Activated naive CD8-positive, alpha-beta T cell treated with anti-CD3 and anti-CD28 coated beads for 36 hours (primary cell): ENCODE results near the gene UCN2. TPM values are rescaled to one million over a fixed set of nuclear protein-coding genes. Genes with fewer than 3 reads are reported as not detected.

ENCODE experiments used
- DNase-seq: peaks from one replicate; pipeline ENCODE4 v3.0.0; 2021
- H3K27ac Mint-ChIP-seq: one replicate; pipeline ENCODE4 v1.8.0; 2022; ENCODE audit warnings: mild to moderate bottlenecking, moderate library complexity, mixed read lengths
- H3K27me3 Mint-ChIP-seq: one replicate; pipeline ENCODE4 v1.8.0; 2022; ENCODE audit warnings: mild to moderate bottlenecking, mixed read lengths
- H3K36me3 Mint-ChIP-seq: one replicate; pipeline ENCODE4 v1.8.0; 2021; ENCODE audit warnings: mild to moderate bottlenecking, mixed read lengths
- H3K4me1 Mint-ChIP-seq: one replicate; pipeline ENCODE4 v1.8.0; 2021; ENCODE audit warnings: mixed read lengths
- H3K4me3 Mint-ChIP-seq: one replicate; pipeline ENCODE4 v1.8.0; 2022; ENCODE audit warnings: mild to moderate bottlenecking, moderate library complexity, mixed read lengths
- H3K9me3 Mint-ChIP-seq: one replicate; pipeline ENCODE4 v1.8.0; 2022; ENCODE audit warnings: mixed read lengths
- total RNA-seq, 2 experiments: library from RNA; stranded (reverse); gene quantifications; one replicate each; pipeline ENCODE4 v1.2.3, GENCODE V29; 2021

UCN2 gene
- total RNA-seq, 2 experiments from 2014 or later: not detected

GRCh38 chr3:48571938-48572337 is 8.4 kb upstream of the UCN2 start:
- no peak for DNase-seq
- Mint-ChIP-seq H3K36me3 (no peaks in the 10 kb centered on the region), H3K27me3 (no peaks in the 10 kb centered on the region), H3K4me3 (no peak overlapping the region), H3K4me1 (no peaks in the 10 kb centered on the region), H3K27ac (no peak overlapping the region), H3K9me3 (no peaks in the 10 kb centered on the region)

- peaks cover 6% of the 10 kb centered on the region for H3K4me1 Mint-ChIP-seq
- no peaks in the 10 kb centered on the region for H3K27me3 Mint-ChIP-seq
- no peak for DNase-seq
- H3K36me3 Mint-ChIP-seq: no peaks in the 10 kb centered on the region
- H3K9me3 Mint-ChIP-seq: no peaks in the 10 kb centered on the region
- H3K27ac Mint-ChIP-seq: no peak overlapping the region
- no peak overlapping the region for H3K4me3 Mint-ChIP-seq
Measured at GRCh38 chr3:48569808-48570450, 6.3 kb upstream of the UCN2 start.

- H3K27me3 Mint-ChIP-seq: no peaks in the 10 kb centered on the region
- H3K27ac Mint-ChIP-seq: no peak overlapping the region
- H3K4me3 Mint-ChIP-seq: no peak overlapping the region
- no peaks in the 10 kb centered on the region for H3K36me3 Mint-ChIP-seq
- no peak for DNase-seq
- no peaks in the 10 kb centered on the region for H3K9me3 Mint-ChIP-seq
- H3K4me1 Mint-ChIP-seq: peaks cover 6% of the 10 kb centered on the region
Measured at GRCh38 chr3:48569400-48569799, 5.8 kb upstream of the UCN2 start.

- H3K9me3 Mint-ChIP-seq: no peaks in the 10 kb centered on the region
- H3K4me3 Mint-ChIP-seq: no peak overlapping the region
- DNase-seq: no peak
- H3K4me1 Mint-ChIP-seq: peaks cover 9% of the 10 kb centered on the region
- no peaks in the 10 kb centered on the region for H3K27me3 Mint-ChIP-seq
- H3K27ac Mint-ChIP-seq: no peak overlapping the region
- H3K36me3 Mint-ChIP-seq: no peaks in the 10 kb centered on the region
Measured at GRCh38 chr3:48568476-48568875, 4.9 kb upstream of the UCN2 start.

GRCh38 chr3:48567500-48567899 is 3.9 kb upstream of the UCN2 start:
- no peak for DNase-seq
- Mint-ChIP-seq H3K27me3 (no peaks in the 10 kb centered on the region), H3K4me1 (peaks cover 9% of the 10 kb centered on the region), H3K27ac (no peak overlapping the region), H3K4me3 (no peak overlapping the region), H3K36me3 (no peaks in the 10 kb centered on the region), H3K9me3 (no peaks in the 10 kb centered on the region)

- Mint-ChIP-seq H3K27ac (no peak overlapping the region), H3K4me3 (no peak overlapping the region), H3K27me3 (no peaks in the 10 kb centered on the region), H3K9me3 (no peaks in the 10 kb centered on the region), H3K4me1 (peaks cover 9% of the 10 kb centered on the region), H3K36me3 (no peaks in the 10 kb centered on the region)
- no peak for DNase-seq
Measured at GRCh38 chr3:48567090-48567489, 3.5 kb upstream of the UCN2 start.

- no peak overlapping the region for H3K27ac Mint-ChIP-seq
- H3K27me3 Mint-ChIP-seq: no peaks in the 10 kb centered on the region
- H3K4me3 Mint-ChIP-seq: no peak overlapping the region
- H3K36me3 Mint-ChIP-seq: no peaks in the 10 kb centered on the region
- peaks cover 9% of the 10 kb centered on the region for H3K4me1 Mint-ChIP-seq
- H3K9me3 Mint-ChIP-seq: no peaks in the 10 kb centered on the region
- DNase-seq: no peak
Measured at GRCh38 chr3:48566401-48566760, 2.8 kb upstream of the UCN2 start.

- Mint-ChIP-seq H3K9me3 (no peaks in the 10 kb centered on the region), H3K4me3 (no peak overlapping the region), H3K36me3 (no peaks in the 10 kb centered on the region), H3K27me3 (no peaks in the 10 kb centered on the region), H3K27ac (no peak overlapping the region), H3K4me1 (peaks cover 10% of the 10 kb centered on the region)
- peak; percentile 14 for DNase-seq
Measured at GRCh38 chr3:48565591-48566400, 2.2 kb upstream of the UCN2 start.

- Mint-ChIP-seq H3K27ac (no peak overlapping the region), H3K9me3 (no peaks in the 10 kb centered on the region), H3K27me3 (no peaks in the 10 kb centered on the region), H3K36me3 (no peaks in the 10 kb centered on the region), H3K4me1 (peaks cover 10% of the 10 kb centered on the region), H3K4me3 (no peak overlapping the region)
- no peak for DNase-seq
Measured at GRCh38 chr3:48565186-48565585, 1.6 kb upstream of the UCN2 start.

GRCh38 chr3:48564667-48565066 is 1.1 kb upstream of the UCN2 start:
- Mint-ChIP-seq H3K27ac (no peak overlapping the region), H3K9me3 (no peaks in the 10 kb centered on the region), H3K4me1 (peaks cover 10% of the 10 kb centered on the region)

GRCh38 chr3:48564022-48564421 is 441 bp upstream of the UCN2 start:
- Mint-ChIP-seq H3K4me3 (no peak overlapping the region), H3K27ac (no peak overlapping the region), H3K9me3 (no peaks in the 10 kb centered on the region), H3K4me1 (peaks cover 10% of the 10 kb centered on the region), H3K36me3 (no peaks in the 10 kb centered on the region), H3K27me3 (no peaks in the 10 kb centered on the region)
- no peak for DNase-seq

More at GRCh38 chr3:48564667-48565066, 1.1 kb upstream of the UCN2 start:
- Mint-ChIP-seq H3K27me3 (no peaks in the 10 kb centered on the region), H3K36me3 (no peaks in the 10 kb centered on the region), H3K4me3 (no peak overlapping the region)
- DNase-seq: no peak

- H3K27me3 Mint-ChIP-seq: no peaks in the 10 kb centered on the region
- no peak overlapping the region for H3K27ac Mint-ChIP-seq
- no peak overlapping the region for H3K4me3 Mint-ChIP-seq
- no peaks in the 10 kb centered on the region for H3K9me3 Mint-ChIP-seq
- no peaks in the 10 kb centered on the region for H3K36me3 Mint-ChIP-seq
- H3K4me1 Mint-ChIP-seq: peaks cover 13% of the 10 kb centered on the region
- DNase-seq: no peak
Measured at GRCh38 chr3:48562367-48563095, 1.1 kb downstream of the UCN2 start.

- DNase-seq: peak; percentile 34
- Mint-ChIP-seq H3K36me3 (no peaks in the 10 kb centered on the region), H3K4me1 (peaks cover 15% of the 10 kb centered on the region), H3K9me3 (no peaks in the 10 kb centered on the region), H3K4me3 (peak overlapping the region; percentile 19), H3K27me3 (no peaks in the 10 kb centered on the region), H3K27ac (no peak overlapping the region)
Measured at GRCh38 chr3:48561045-48561736, 2.4 kb downstream of the UCN2 start.

- Mint-ChIP-seq H3K9me3 (no peaks in the 10 kb centered on the region), H3K4me1 (peaks cover 13% of the 10 kb centered on the region), H3K27ac (no peak overlapping the region), H3K36me3 (no peaks in the 10 kb centered on the region), H3K27me3 (no peaks in the 10 kb centered on the region), H3K4me3 (no peak overlapping the region)
- no peak for DNase-seq
Measured at GRCh38 chr3:48560648-48561018, 2.9 kb downstream of the UCN2 start.

GRCh38 chr3:48558493-48559134 is 5.0 kb downstream of the UCN2 start:
- Mint-ChIP-seq H3K36me3 (peaks cover 6% of the 10 kb centered on the region), H3K27me3 (no peaks in the 10 kb centered on the region), H3K4me1 (peaks cover 20% of the 10 kb centered on the region), H3K9me3 (no peaks in the 10 kb centered on the region), H3K27ac (no peak overlapping the region), H3K4me3 (no peak overlapping the region)
- peak; percentile 14 for DNase-seq
